ENCODE results near the gene PRCC. TPM values are rescaled to one million over a fixed set of nuclear protein-coding genes. Genes with fewer than 3 reads are reported as not detected.

The PRCC gene
- total RNA-seq, 4 donors from 2014 or later = 33.4 to 41.0 (median 33.9) TPM

DNA sequence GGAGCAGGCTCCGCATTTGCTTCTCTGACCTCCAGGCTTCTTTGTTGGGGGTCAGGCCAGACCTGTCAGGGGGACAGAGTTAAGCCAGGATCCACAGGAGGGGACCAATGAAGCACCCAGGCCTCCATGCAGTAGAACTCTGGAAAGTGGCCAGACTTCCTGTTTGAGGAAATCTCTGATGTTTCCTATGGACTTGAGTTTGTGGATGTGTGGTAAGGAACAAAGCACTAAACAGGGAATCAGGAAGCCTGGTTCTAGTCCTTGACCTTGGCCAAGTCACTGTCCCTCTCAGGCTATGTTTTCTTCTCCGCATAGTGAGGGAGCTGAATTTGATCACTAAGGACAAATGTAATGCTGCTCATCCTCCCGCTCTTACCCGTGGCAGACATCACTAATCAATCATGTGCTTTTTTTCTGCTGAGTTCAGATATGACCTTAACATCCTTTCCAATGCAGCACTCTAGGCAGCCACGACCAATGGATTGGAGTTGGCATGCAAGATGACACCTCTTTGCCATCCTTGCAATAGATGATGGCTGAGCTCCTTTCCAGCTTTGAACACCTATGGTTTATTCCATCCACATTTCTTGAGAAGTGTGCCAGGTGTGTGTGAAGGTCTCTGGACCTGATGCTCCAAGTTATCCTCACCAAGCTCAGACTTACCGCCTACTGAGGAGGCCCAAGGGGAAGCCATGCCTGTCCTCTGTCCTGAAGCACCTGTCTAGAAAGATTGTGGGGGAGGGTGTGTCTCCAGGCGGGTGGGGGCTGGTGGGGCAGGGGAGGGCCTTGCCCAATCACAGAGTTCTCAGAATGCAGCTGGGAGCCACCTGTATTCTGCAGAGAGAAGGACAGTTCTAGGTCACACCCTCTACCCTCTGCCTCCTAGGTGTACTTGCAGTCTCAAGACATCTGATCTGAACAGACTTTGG, 39.4 kb downstream of the PRCC start:
- Histone ChIP-seq H3K4me1 (peaks cover 0 to 35% (median 17%) of the 10 kb centered on the region in 3 donors), H3K4me3 (no peak overlapping the region), H3K36me3 (peaks cover 0 to 11% of the 10 kb centered on the region in 2 donors), H3K27ac (peak overlapping the region in 2 of 4 donors; percentile 28 to 37), H3K27me3 (peaks cover 5% of the 10 kb centered on the region), H3K9me3 (no peaks in the 10 kb centered on the region)
- TF ChIP-seq EP300 (IDR thresholded peaks at IDR 0.05) (no peak), POLR2AphosphoS5 (IDR thresholded peaks at IDR 0.05) (no peak), POLR2A (IDR thresholded peaks at IDR 0.05) (no peak)
- TF ChIP-seq, protein P1, sequence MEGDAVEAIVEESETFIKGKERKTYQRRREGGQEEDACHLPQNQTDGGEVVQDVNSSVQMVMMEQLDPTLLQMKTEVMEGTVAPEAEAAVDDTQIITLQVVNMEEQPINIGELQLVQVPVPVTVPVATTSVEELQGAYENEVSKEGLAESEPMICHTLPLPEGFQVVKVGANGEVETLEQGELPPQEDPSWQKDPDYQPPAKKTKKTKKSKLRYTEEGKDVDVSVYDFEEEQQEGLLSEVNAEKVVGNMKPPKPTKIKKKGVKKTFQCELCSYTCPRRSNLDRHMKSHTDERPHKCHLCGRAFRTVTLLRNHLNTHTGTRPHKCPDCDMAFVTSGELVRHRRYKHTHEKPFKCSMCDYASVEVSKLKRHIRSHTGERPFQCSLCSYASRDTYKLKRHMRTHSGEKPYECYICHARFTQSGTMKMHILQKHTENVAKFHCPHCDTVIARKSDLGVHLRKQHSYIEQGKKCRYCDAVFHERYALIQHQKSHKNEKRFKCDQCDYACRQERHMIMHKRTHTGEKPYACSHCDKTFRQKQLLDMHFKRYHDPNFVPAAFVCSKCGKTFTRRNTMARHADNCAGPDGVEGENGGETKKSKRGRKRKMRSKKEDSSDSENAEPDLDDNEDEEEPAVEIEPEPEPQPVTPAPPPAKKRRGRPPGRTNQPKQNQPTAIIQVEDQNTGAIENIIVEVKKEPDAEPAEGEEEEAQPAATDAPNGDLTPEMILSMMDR (IDR thresholded peaks at IDR 0.05) = no peak
- WGBS, 2 donors (ENCODE audit: low coverage in 1 of 2) = 64 to 66% methylated on average over 4 of the region's 7 CpGs
- ATAC-seq = no peak

GRCh38 chr1:156807627-156808026, 40.3 kb downstream of the PRCC start:
- TF ChIP-seq, protein P1 (IDR thresholded peaks at IDR 0.05) = no peak
- TF ChIP-seq POLR2A (IDR thresholded peaks at IDR 0.05) (no peak), EP300 (IDR thresholded peaks at IDR 0.05) (no peak), POLR2AphosphoS5 (IDR thresholded peaks at IDR 0.05) (no peak)
- Histone ChIP-seq H3K27me3 (peaks cover 13% of the 10 kb centered on the region), H3K27ac (no peak overlapping the region), H3K9me3 (no peaks in the 10 kb centered on the region), H3K36me3 (peaks cover 0 to 2% of the 10 kb centered on the region in 2 donors), H3K4me1 (peaks cover 0 to 34% (median 17%) of the 10 kb centered on the region in 3 donors), H3K4me3 (no peak overlapping the region)
- 86 to 97% methylated on average over 2 of the region's 2 CpGs for WGBS, 2 donors (ENCODE audit: low coverage in 1 of 2)
- ATAC-seq = no peak

- no peak overlapping the region for H3K27ac ChIP-seq
- TF ChIP-seq EP300 (IDR thresholded peaks at IDR 0.05) (no peak), POLR2A (IDR thresholded peaks at IDR 0.05) (no peak), POLR2AphosphoS5 (IDR thresholded peaks at IDR 0.05) (no peak)
- TF ChIP-seq, protein P1 (IDR thresholded peaks at IDR 0.05) = no peak
- H3K4me3 ChIP-seq = no peak overlapping the region
- peaks cover 0 to 38% (median 18%) of the 10 kb centered on the region in 3 donors for H3K4me1 ChIP-seq
- no peaks in the 10 kb centered on the region for H3K36me3 ChIP-seq
- WGBS, 2 donors (ENCODE audit: low coverage in 1 of 2) = 85 to 94% methylated on average over 13 to 14 of the region's 16 CpGs
- H3K9me3 ChIP-seq = no peaks in the 10 kb centered on the region
- peaks cover 18% of the 10 kb centered on the region for H3K27me3 ChIP-seq
- ATAC-seq = no peak
Measured at GRCh38 chr1:156808186-156809030, 41.1 kb downstream of the PRCC start.

DNA sequence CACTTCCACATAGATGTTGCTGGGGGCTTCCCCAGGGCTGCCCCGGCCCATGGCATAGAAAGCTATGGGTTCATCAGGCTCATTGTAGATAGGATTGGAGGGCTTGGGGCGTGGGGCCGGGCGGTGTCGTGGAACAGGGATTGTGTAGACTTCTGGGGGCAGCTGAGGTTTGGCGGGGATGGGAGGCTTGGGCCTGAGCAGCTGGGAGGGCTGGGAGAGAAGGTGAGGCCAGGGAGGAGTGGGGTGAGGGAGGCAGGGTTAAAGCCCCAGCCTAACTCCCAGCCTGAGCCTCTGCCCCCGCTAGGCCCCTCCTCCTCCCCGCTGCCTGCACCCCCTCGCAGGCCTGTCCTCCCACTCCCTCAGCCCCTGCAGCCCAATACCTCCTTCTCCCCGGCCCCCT, 41.9 kb downstream of the PRCC start:
- no peaks in the 10 kb centered on the region for H3K9me3 ChIP-seq
- no peak overlapping the region for H3K4me3 ChIP-seq
- ATAC-seq = no peak
- no CpG with 5 or more reads among the region's 10 CpGs for WGBS, 2 donors (ENCODE audit: low coverage in 1 of 2)
- peaks cover 18% of the 10 kb centered on the region for H3K27me3 ChIP-seq
- H3K4me1 ChIP-seq = peaks cover 0 to 41% (median 27%) of the 10 kb centered on the region in 3 donors
- TF ChIP-seq POLR2AphosphoS5 (IDR thresholded peaks at IDR 0.05) = no peak
- TF ChIP-seq, protein P1 (IDR thresholded peaks at IDR 0.05) = no peak
- no peak for TF ChIP-seq EP300 (IDR thresholded peaks at IDR 0.05)
- no peaks in the 10 kb centered on the region for H3K36me3 ChIP-seq
- no peak overlapping the region for H3K27ac ChIP-seq
